IPS DF 19.7 (cell line): Measurements from ENCODE around the gene TMEM204.

ENCODE experiments used
- DNase-seq: peaks from one replicate; pipeline ENCODE4 v3.0.0-alpha.2; 2013; ENCODE audit warnings: low read depth, low spot score

TMEM204 gene

DNA sequence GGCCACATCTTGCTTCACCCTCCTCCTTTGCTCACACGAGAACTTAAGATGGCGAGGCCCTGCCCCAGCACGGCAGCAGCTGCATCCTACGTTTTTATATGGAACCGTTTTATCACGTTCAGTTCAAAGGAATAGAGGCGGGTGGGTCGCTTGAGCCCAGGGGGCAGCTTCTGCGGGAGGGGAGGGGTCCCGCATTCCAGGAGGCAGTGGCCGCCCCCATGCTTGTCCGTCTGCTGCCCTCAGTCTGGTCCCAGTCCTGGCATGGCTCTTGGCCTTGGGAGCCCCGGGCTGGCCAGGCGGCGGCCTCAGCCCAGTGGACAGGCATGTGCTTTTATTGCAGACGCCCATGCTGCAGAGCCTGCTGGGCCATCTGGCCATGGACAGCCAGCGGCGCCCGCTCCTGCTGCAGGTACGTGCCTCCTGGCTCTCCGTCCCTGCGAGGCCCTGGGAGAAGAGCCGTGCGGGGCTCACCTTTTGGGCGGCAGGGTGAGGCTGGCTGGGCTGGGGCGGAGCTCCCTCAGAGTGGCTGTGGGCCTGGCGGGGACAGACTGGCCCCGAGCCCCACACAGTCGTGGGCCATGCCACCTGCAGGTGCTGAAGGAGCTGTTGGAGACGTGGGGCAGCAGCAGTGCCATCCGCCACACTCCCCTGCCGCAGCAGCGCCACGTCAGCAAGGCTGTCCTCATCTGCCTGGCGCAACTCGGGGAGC, 33.6 kb upstream of the TMEM204 start:
- no peak for DNase-seq

DNA sequence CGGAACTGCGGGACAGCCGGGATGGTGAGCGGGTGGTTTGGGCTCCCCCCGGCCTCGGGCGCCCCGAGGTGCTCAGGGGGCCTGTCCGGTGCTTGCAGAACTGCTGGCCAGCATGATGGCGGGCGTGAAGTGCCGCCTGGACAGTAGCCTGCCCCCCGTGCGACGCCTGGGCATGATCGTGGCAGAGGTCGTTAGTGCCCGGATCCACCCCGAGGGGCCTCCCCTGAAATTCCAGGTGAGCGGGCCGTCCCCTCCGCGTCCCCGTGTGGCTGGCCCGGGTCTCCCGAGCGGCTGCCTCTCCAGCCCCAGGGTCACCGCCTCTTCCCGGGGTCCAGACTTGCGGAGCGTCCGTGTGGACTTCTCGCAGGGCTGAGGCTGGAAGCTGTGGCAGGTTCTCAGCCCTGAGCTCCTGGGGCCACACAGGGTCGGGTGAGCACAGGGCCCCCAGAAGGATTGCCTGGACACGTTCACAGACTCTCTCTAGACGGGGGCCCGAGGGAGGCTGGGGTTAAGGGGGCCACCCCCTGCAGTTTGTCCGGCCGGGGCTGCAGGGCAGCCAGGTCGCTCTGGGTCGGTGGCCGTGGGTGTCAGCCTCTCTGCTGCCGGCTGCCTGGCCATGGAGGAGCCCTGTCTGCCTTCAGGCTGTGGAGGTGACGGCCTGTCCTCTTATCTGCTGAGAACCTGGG, 32.9 kb upstream of the TMEM204 start:
- DNase-seq = no peak

DNA sequence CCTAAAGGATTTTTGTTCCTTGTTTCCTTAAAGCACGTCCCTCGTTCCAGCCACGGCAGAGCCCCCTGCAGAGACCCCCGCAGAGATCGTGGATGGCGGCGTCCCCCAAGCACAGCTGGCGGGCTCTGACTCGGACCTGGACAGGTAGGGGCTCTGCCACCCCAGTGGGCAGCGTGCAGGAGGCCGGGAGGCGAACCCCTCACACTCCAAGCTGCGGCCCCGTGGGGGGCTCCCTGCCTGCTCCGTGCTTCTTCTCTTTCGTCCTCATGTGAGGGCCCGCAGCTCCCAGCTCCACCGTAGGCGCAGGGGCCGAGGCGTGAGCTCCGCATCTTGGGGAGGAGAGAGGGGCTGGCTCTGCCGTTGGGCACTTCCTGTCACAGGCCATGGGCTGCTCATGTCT, 31.8 kb upstream of the TMEM204 start:
- no peak for DNase-seq

DNA sequence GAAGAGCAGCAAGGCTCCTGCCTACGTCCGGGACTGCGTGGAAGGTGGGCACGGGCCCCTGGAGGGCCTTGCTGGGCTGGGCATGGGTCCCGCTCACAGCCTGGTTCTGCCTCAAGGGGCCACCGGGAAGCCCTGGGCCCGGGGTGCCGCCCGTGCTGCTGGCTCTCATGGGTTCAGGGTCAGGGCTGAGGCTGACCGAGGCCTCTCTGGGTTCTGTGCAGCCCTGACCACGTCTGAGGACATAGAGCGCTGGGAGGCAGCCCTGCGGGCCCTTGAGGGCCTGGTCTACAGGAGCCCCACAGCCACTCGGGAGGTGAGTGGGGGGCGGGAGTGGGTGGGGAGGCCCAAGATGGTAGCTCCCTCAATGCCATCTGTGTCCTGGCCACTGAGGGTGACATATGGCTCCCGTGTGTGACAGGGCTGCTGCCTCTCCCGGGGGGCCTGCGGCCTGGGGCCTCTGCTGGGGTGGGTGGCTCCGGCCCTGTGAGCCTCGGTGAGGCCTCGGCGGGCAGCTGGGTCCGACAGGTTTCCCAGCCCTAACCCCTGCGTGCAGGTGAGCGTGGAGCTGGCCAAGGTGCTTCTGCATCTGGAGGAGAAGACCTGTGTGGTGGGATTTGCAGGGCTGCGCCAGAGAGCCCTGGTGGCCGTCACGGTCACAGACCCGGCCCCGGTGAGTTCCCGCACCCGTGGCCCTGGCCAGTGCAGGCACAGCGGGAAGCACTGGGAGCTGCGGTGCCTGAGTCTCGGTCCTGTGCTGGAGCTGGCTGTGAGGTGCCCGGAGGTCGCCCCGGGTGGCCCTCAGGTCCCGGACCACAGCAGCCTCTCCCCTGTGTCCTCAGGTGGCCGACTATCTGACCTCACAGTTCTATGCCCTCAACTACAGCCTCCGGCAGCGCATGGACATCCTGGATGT, 31.1 kb upstream of the TMEM204 start:
- no peak for DNase-seq

- no peak for DNase-seq
Measured at GRCh38 chr16:1503110-1503955, 30.1 kb upstream of the TMEM204 start.

DNA sequence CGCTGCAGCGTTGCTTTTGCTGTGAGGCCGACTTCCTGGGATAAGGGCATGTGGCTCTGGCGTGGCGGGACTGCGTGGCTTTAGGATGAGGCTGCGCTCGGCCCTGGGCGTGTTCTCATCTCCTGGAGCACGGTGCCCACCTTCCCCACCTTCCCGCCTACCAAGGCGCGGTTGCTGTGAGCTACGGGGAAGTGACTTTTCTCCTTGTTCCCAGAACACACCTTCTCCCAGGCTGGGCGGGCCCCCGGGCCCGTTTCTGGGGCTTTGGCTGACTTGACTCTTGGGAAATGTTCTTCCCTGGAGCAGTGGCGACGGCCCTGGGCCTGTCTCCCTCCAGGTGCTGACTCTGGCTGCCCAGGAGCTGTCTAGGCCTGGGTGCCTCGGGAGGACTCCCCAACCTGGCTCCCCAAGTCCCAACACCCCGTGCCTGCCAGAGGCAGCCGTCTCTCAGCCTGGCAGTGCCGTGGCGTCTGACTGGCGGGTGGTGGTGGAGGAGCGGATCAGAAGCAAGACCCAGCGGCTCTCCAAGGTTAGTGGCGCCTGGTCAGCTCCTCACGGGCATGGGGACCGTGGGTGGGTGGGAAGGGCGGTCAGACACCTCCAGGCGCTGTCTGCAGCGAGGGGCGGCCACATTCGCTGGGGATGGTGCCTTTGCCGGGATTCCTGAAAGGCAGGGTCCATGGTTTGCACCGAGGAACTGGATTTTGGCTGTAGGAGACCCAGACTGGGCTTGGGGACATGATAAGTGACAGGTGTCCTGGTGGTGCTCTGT, 28.2 kb upstream of the TMEM204 start:
- DNase-seq = no peak

GRCh38 chr16:1505912-1506311, 27.6 kb upstream of the TMEM204 start:
- no peak for DNase-seq

DNA sequence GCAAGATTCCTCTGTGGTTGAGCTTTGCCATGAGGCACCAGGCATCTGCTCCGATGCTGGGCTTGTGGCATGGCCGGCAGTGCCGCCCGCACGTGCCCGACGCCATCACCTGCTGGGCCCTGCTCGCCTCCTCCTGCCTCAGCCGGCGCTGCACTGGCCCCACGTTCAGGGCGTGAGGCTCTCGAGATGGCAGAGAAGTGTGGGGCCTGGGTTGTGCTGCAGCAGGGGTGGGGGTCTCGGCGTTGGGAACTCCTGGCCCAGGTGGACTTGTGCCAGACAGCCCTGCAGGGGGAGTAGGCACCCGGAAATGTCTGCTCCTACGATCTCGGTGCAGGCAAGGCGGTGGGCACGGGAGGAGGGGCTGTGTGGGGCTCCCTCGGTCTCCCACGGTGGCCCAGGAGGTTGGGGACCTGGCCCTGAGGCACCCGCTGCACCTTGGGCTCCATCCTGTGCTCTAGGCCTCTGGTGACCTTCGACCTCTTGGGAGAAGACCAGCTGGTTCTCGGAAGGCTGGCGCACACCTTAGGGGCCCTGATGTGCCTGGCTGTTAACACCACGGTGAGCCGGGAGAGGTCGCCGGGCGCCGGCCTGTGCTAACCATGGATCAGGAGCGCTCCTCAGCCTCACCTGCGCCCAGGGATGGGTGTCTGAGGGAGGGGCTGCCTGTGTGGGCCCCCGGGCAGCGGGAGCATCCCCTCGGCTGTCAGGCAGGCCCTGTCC, 26.8 kb upstream of the TMEM204 start:
- DNase-seq = no peak

GRCh38 chr16:1508494-1509187, 24.8 kb upstream of the TMEM204 start:
- DNase-seq = no peak

GRCh38 chr16:1509307-1510221, 23.9 kb upstream of the TMEM204 start:
- no peak for DNase-seq

DNA sequence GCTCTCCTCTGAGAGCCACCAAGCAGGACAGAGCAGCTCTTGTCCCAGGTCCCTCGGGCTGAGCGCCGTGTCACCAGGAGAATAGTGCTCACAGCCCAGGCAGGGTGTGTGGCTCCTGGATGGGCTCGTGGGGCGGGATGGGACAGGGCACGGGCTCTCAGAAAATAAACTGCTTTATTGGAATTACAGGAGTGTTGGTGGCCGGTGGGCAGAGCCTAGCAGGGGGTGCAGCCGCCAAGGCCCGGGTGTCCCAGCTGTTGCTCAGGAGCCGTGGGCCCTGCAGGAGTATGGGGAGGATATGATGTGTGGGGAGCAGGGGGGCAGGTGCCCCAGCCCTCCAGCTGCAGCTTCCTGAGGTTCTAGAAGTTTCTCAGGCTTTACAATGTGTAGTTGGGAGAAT, 23.2 kb upstream of the TMEM204 start:
- no peak for DNase-seq

- no peak for DNase-seq
Measured at GRCh38 chr16:1510941-1511351, 22.5 kb upstream of the TMEM204 start.

GRCh38 chr16:1511662-1512569, 21.6 kb upstream of the TMEM204 start:
- DNase-seq = no peak

DNA sequence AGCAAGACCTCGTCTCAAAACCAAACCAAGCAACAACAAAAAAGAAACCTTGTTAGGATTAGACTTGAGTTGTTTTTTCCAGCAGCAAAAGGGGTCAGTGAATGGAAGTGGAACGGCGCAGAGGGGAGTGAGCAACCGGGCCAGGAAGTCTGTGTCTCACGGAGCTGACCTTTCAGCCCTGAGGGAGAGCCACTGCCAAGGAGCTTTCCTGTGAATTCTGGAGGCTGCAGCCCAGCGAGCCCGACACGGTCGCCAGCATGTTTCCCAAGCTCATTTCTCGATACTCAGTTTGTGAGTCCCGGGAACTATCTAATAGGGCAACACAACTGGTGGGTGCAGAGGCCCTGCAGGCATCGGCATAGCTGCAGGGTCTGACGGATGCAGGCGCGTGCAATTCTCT, 20.7 kb upstream of the TMEM204 start:
- no peak for DNase-seq

GRCh38 chr16:1514507-1514906, 19.0 kb upstream of the TMEM204 start:
- no peak for DNase-seq

- no peak for DNase-seq
Measured at GRCh38 chr16:1518626-1519135, 14.8 kb upstream of the TMEM204 start.

DNA sequence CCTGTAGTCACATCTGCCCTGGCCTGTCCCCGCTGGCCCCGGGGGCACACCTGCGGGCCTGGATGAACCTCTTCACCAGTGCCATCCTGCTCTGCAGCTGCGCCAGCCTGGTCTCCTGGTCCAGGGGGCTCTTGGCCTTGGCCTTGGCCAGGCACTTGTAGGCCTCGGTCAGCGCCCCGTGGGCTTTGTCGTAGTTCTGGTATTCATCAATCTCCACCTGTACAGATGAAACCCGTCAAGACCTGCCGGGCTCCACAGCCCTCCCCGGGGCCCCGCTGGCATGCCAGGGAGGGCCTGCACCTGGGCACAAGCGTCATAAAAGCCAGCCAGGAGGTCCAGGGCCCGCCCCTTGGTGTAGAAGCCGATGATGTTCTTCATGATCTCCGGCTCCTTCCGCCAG, 13.6 kb upstream of the TMEM204 start:
- no peak for DNase-seq
